HG03103 (cell line): Measurements from ENCODE around the gene CD300LD.
"Not testable (repeated sequence)": the region's sequence is repeated elsewhere in the genome, so short reads cannot be mapped to it uniquely, and the experiment has no call there.

ENCODE experiments used
- ATAC-seq: cut with Tn5 transposase; IDR thresholded peaks from one replicate; pipeline ENCODE4 v1.9.1; 2021; ENCODE audit warnings: low read depth; ENCODE audit not compliant: unreplicated experiment

Gene CD300LD

DNA sequence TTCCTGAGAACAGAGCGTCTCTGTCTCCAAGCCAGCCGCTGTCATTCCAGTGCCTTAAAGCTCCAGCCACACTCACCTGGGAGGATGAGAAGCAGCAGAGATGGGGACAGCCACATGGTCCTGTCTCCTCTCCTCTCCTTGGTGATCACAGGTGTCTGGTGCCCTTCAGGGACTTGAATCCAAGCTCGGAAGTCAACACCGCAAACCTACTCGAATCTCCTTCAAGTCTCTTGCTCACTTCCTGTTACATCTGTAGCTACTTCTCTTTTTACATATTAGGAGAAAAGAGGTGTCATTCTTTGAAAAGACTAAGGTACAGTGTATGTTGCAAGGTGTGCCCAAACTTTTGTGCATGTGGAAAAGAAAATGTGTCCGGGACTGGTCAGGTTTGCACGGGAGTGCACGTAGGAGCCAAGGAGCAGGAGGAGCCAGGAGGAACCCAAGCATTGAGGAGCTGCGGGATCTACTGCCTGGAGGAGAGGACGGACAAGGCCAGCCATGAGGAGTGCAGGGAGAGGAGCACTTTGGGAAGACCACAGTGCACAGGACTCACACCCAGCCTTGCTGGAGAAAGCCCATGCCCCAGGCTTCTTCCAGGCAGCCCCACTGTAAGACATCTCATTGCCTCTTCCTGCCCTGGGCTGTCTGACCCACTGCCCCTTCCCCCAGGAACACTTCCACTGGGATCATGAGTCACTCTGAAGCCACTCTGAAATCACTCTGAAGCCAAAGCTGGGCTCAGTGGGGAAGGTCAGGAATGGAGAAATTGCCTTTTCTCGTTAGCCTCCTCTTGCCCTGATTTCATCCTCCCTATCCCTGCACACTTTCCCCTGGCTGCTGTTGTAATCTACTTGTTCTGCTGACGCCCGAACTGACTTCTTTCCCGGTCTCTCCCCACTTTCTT lies at the start of gene CD300LD:
Gene CD300LD (minus strand): TSS at position 197 of the 904 bp plus-strand sequence. CDS start 81 bp downstream, at position 116.
- ATAC-seq, result no peak

DNA sequence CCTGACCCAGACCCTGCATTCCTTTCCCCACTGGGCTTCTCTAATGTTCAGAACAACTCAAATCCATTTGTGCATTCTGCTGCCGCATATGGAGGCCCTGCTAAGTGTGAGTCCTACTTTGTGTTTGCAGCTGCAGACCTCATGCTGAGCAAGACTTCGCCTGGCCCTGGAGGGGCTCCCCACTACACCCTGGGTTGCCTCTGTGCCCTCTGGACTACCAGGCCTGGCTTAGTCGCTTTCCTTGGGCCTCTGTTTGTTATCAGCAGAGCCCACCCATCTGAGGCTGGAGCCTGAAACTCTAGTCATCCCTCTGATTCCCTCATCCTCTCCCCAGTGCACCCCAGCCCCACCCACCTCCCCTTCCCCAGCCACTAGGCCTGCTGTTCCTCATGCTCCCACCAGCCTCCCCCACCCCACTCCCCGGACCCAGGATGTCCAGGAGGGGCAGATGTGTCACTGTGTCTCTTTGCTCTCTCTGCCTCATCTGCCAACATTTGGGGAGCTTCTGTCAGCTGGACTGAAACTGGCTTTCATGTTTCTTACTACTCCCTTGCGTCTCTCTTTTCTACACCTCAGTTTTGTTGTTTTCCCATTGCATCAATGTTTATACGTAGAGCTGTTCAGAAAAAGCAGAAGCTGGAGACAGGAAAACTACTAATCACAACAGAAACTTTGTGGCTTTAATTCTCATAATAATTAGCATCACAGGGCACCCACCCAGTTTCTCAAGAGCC lies 49.3 kb upstream of the CD300LD start:
- ATAC-seq, result no peak

DNA sequence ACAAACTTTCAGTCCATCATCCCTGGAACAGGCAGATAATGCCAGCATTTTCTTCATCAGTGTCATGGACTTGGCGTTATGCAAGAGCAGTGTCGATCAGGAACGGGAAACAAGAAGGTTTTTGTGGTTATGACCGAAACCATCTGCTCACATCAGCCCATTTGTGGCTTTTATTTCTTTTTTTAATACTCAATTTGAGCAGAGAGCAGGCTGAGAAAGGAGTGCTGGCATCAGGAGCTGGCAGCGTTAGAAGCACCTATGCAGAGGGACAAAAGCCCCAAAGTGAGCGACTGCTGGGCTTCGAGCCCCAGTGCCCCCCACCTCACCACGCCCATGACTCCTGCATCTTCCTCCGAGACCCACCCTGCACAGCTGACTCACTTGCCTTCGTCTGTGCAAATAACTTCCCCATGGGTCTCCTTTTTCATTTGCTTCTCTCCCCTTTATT lies 47.6 kb upstream of the CD300LD start:
- no peak for ATAC-seq

DNA sequence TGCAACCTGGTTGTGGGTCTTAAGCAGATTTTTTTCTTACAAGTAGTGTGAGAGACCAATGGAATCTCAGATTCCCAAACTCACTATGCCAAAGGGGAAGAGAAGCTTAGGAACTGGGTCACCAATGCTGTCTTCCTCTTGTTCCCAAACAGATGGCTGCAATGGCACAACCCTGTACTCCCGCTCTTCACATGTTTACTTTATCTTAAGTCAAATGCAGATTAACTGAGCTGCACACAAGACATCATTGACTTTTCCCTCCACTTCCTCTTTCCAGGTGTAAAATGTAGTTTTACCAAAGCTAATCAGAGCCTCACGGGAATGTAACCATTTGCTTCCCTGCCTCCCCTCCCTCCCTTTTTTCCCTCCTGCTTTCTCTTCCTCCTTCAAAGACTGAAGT lies 45.8 kb upstream of the CD300LD start:
- ATAC-seq, result no peak

DNA sequence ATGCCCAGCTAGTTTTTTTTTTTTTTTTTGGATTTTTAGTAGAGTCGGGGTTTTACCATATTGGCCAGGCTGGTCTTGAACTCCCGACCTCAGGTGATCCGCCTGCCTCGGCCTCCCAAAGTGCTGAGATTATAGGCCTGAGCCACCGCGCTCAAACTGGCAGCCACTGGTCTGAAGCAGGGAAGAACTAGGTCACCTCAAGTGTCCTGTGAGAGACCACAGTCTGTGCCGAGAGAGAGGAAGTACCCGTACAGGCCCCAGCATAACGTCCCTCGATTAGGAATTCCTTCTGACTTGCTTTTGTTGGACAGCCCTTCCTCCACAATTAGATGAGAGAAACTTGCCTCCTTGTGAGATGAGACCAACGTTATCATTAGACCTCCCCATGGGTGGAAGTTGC lies 45.2 kb upstream of the CD300LD start:
- ATAC-seq, result no peak

DNA sequence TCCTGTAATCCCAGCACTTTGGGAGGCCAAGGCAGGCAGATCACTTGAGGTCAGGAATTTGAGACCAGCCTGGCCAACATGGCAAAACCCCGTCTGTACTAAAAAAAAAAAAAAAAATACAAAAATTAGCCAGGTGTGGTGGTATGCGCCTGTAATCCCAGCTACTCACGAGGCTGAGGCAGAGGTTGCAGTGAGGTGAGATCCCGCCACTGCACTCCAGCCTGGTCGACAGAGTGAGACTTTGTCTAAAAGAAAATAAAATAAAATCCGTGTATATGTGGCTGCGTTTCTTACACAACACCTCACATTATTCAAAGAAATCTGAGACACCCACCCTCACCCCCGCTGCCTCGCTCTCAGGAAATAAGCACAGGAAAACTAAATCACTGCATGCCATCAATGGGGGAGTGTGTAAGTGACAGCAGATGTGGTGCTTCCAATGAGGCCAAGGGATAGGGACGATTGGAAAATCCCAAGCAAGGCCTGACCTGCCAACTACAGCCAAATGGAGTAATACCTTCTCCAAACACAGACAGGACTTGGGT lies 44.5 kb upstream of the CD300LD start:
- not testable (repeated sequence) for ATAC-seq

DNA sequence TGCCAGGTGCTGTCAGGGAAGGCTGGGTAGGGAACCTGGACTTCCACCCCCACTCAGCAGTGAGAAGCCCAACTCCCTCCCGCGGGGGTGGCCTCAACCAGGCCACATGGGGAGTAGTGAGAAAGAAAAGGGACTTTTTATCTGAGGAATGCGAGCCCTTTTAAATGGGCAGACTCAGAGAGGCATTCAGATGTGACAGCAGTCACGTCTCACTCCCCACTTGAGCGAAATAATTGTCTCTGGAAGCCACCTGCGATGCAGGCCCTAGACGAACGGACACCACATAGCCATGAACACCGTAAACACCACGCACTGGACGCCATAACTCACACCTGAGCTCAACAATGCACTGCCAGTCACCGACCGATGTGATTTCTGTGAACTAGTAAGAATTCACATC lies 43.3 kb upstream of the CD300LD start:
- no peak for ATAC-seq

DNA sequence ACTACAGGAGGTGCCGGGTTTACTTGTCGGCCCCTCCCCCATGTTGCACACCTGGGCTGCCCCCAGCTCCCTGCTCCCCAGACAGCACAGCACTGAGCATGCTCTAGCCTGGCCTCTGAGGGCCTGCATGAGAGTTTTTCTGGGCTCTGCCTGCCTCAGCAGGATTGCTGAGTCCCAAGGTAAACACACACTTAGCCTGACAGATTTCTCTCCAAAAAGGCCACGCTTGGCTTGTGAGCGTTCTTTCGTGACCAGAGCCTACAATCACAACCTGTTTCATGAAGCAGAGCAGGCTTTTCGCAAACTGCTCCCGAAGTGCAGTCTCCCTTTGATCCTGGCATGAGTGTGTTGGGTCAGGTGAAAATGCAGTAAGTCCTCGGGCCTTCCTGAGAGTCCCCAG lies 41.2 kb upstream of the CD300LD start:
- no peak for ATAC-seq

DNA sequence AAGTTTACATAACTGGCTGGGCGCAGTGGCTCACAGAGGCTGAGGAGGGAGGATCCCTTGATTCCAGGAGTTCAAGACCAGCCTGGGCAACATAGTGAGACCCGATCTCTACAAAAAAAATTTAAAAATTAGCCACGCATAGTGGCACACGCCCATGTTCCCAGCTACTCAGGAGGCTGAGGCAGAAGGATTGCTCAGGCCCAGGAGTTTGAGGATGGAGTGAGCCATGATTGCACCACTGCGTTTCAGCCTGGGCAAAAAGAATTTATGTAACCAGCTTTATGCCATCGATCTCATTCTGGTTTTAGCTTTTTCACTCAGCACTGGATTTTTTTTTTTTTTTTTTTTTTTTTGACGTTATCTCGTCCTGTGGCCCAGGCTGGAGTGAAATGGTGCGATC lies 40.5 kb upstream of the CD300LD start:
- no peak for ATAC-seq

DNA sequence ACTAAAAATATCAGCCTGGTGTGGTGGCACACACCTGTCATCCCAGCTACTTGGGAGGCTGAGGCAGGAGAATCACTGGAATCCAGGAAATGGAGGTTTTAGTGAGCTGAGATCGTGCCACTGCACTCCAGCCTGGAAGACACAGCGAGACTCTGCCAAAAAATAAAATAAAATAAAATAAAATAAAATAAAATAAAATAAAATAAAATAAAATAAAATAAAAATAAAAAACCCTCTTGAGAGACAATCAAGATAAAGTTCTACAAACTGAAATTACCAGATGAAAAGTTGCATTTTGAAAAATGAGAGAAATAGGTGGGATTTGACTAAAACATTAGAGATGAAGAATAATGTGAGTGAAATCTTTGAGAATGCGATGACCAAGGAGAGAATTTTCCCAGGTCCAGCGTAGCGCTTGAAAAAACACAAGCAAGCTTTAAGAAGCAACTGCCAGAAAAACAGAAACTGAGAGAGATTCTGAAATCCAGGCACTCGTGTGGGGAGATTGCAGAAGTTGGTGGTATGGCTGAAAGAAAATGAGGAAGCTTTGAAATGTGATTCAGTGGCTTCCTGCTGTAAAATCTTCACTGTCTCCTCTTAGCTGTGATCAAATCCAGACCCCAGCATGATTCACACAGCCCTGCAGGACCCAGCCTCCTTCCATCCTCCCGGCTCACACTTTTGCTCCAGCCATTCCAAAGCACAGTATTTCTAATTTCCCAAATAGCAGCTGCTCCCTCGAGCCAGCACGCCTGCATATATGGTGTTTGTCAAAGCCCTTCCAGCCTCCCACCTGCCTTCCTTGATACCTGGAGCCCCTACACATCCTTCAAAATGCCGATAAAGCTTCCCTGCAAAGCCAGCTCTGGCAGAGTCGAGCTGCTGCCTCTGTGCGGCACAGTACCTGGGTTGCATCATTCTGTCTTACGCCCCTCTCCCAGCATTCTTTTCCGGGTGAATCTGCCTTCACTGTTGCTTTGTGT lies 39.7 kb upstream of the CD300LD start:
- ATAC-seq, result no peak

DNA sequence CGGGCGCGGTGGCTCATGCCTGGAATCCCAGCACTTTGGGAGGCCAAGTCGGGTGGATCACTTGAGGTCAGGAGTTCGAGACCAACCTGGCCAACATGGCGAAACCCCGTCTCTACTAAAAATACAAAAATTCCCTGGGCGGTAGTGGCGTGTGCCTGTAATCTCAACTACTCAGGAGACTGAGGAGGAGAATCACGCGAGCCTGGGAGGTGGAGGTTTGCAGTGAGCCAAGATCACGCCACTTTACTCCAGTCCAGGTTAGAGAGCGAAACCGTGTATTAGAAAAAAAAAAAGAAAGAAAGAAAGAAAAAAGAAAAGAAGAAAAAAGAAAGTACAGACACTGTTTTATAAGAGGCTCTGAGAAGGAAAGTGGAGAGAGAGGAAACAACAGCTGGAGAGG lies 38.2 kb upstream of the CD300LD start:
- not testable (repeated sequence) for ATAC-seq

DNA sequence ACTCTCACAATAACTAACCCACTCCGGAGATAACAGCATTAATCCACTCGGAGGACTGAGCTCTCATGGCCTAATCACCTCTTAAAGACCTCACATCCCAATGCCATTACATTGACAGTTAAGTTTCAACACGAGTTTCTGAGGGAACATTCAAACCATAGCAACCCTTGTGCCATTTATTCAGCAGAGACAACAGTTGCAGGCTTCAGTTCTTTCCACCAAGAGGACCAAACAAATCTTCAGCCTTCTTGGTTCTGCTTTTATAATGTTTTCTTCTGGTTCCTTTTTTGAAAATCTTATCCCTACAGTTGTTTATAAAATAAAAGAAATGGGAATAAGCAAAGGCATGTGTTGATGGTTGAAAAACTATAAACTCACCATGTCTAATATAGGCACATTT lies 33.6 kb upstream of the CD300LD start:
- no peak for ATAC-seq

DNA sequence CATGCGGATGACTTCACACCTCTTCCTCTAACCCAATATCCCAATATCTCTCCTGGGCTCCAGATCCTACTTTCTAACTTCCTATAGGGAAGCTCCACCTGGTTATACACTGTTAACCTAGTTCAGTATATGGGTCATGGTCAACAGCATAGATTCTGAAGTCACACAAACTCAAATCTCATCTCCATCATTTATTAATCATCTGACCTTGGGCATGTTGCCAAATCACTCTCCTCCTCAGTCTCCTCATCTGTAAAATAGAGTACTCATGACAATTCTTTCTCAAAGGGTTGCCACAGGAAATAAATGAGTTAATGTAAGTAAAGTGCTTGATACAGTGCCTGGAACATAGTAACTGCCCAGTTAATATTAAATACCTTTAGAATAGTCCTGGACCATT lies 32.0 kb upstream of the CD300LD start:
- ATAC-seq, result no peak

DNA sequence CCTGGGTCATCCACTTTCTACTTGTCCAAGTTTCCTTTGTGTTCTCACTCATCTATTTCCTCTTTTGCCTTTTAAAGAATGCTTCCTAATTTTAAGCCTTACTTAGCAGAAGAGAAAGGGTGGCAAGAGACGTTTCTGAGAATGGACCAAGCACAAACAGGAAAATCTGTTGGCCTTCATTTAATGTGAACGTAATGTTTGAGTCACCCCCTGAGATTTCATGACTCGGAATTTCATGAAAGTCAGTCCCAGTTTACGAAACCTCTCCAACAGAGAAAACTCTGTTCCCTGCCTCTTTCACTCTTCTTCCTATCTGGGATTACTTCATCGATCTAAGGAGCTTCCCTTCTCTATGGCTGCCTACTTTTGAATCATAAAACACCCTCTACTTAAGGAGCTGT lies 31.6 kb upstream of the CD300LD start, which contains the start of gene CD300E:
Gene CD300E (minus strand): TSS at position 46 of the 401 bp plus-strand sequence. CDS start 117 bp downstream, outside the sequence.
- no peak for ATAC-seq

DNA sequence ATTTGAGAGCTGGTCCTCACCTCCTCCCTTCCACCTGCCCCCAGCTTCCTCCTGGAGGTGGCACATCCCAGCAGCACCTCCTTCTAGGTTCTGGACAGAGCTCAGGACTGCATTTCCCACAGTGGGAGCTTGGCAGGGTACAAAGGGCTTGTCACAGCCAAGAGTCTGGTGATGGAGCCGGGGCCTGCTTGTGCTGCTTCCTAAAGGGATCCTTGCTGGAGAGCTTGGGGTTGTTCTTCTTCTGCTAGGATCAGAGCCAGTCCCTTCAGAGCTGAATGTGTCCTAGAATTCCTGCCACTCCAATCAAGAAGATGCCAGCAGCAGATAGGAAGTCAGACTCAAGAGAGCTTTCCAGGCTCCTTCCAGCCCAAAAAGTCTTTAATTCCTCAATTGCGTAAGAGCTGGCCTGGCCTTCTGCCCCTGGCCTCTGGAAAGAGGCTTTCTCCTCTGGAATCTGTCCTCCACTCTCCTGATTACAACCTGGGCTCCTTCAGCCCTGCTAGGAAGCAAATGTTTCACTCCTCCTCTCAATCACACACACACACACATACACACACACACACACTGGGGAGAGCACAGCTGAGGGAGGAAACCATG lies 27.1 kb upstream of the CD300LD start:
- ATAC-seq, result no peak

DNA sequence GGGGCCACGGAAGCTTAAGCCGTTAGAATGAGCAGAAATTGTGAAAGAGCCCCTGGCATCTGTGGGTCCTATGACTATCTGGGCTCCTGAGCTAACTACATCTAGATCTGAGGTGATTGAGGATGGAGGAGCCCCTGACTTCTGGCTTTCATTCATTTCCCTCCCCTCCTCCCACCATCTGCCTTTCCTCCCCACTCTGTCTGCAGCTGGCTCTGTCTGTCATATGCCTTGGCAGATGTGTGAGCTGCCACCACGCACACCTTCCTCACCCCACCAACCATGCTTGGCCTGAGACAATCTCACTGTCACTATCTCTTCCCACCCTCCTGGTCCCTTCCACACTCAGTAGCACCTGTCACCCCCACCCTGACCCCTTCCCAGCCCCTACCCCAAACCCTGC lies 26.4 kb upstream of the CD300LD start:
- no peak for ATAC-seq

DNA sequence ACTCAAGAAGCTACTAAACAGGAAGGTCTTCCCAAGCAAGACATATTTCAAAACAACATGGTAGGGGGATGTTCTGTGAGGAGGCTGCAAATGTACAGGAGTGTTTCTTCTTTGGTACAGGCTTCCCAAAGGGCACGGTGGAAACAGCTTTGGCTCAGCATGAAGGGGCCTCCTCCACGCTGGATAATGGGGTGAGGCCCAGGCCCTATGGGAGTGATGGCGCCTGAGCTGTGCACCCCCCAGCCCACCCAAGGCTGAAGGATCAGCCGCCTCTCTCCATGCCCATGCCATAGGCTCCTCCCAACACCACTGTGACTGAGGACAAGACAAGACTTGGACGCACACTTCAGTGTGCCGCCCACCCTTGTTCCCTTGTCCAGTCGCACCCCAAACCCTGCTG lies 24.6 kb upstream of the CD300LD start:
- no peak for ATAC-seq

DNA sequence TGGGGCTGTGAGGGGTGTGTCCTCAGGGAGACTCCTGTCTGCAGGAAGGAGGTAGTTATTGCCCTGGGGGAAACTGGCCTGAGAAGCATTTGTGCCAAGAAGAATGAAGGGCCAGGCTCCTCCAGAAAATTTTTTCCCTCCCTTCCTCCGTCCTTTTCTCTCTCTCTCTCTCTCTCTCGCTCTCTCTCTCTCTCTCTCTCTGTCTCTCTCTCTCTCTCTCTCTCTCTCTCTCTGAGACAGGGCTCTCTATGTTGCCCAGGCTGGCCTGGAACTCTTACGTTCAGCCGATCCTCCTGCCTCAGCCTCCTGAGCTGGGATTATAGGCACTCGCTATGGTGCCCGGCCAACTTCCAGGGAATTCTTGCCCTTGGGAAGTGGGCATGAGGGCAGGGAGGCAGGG lies 20.0 kb upstream of the CD300LD start:
- no peak for ATAC-seq

DNA sequence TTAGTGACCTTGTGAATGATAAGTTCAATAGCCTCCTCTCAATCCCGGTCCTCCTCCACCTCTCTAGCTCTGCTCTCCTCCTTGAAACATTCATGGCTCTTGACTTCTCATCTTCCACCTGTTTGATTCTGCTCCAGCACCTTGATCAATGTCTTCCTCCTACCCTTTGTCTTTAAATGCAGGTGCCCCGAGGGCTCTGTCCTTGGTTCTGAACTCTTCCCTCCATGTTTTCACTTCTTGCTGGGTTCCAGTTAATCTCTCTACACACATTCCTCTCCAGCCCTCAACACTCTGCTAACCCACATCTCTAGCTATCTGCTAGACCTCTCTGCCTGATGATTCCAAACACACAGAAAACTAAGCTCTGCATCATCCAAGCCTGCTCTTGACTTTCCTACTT lies 18.0 kb upstream of the CD300LD start:
- no peak for ATAC-seq

DNA sequence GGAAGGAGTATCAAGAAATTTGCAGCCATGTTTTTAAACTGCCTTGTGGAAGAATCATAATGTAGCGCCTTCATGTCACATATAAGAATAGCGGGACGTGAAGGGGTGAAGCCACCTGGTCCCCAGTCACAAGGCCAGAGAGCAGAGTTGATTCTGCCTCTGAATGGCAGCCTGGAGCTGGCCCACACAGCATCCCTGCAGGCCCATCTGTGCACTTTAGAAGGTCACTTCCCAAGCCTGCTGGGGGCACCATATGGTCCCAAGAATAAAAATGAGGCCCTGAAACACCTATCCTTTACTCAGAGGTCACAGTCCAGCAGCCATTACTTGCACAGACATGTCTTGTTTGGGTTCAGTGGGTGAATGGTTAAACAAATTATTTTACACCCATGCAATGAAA lies 16.4 kb upstream of the CD300LD start:
- no peak for ATAC-seq
